Transverse colon (tissue), 3 donors: ENCODE data around the gene GSG1L2.

Experiments used
- EP300 ChIP-seq: sonication (generic); formaldehyde crosslinking; IDR thresholded peaks from one replicate; pipeline ENCODE4 v1.6.1; 2017; ENCODE audit warnings: antibody characterized with exemption, low read depth
- POLR2A ChIP-seq: fragments of 450-650 bp; IDR thresholded peaks from one replicate; pipeline ENCODE4 v1.6.1; 2016; ENCODE audit warnings: antibody characterized with exemption, mild to moderate bottlenecking, moderate library complexity
- TF ChIP-seq, protein P1 (sequence below), 5 experiments: fragments of 200-600 bp in 3 of 5; fragments of 450-650 bp in 2 of 5; sonication (generic) in 3 of 5; IDR thresholded peaks; 1 replicate in 2 of 5; 2 replicates in 3 of 5; pipeline ENCODE4 v1.5.1; 2016 to 2017; ENCODE audit warnings: antibody characterized with exemption in 5 of 5, inconsistent platforms in 3 of 5, mild to moderate bottlenecking in 2 of 5, moderate library complexity in 1 of 5

DNA sequence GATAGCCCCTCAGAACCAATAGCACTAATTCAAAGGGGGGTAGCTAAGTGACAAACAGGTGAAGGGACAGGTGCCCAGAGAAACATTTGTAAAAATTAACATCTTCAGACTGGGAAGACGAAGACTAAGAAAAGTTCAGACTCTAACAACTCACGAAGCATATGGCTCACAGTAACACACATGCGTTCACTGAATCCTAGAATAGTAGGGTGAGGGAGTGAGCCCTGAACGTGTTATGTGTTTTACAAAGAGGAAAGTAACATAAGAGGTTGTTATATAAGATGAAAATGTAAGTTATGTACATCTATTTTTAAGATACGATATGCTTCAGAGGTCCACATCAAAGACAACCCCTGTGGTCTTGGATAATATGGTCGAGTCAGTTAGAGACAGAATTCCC is 15.2 kb downstream of the GSG1L2 start:
- TF ChIP-seq, protein P1, sequence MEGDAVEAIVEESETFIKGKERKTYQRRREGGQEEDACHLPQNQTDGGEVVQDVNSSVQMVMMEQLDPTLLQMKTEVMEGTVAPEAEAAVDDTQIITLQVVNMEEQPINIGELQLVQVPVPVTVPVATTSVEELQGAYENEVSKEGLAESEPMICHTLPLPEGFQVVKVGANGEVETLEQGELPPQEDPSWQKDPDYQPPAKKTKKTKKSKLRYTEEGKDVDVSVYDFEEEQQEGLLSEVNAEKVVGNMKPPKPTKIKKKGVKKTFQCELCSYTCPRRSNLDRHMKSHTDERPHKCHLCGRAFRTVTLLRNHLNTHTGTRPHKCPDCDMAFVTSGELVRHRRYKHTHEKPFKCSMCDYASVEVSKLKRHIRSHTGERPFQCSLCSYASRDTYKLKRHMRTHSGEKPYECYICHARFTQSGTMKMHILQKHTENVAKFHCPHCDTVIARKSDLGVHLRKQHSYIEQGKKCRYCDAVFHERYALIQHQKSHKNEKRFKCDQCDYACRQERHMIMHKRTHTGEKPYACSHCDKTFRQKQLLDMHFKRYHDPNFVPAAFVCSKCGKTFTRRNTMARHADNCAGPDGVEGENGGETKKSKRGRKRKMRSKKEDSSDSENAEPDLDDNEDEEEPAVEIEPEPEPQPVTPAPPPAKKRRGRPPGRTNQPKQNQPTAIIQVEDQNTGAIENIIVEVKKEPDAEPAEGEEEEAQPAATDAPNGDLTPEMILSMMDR (IDR thresholded peaks at IDR 0.05) = no peak
- no peak for TF ChIP-seq POLR2A
- no peak for TF ChIP-seq EP300
